NCI-H2029 treated with DMSO at 0.1 percent for 48 hours (cell line): ENCODE measurements around the gene LTBP3.
"Not testable (repeated sequence)": the region's sequence is repeated elsewhere in the genome, so short reads cannot be mapped to it uniquely, and the experiment has no call there.

Source experiments
- DNase-seq: peaks from one replicate; lab custom pipeline; 2025; lab: John Stamatoyannopoulos, UW

LTBP3 gene

DNA sequence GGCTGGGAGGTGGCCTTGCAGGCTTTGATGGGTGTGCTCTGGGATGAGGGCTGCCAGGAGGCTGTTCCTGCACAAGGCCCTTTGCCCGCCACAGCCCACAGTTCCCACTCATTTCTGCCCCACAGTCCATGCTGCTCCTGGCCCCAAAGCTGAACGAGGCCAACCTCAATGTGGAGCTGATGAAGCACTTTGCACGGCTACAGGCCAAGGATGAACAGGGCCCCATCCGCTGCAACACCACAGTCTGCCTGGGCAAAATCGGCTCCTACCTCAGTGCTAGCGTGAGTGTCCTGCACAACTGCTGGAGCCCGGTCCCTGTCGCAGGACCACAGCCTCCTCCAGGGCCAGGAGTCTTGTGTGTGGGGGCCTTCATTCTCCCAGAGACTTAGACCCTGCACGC lies 23.1 kb downstream of the LTBP3 start:
- DNase-seq, result no peak

- DNase-seq, result no peak
These were observed 25.6 kb downstream of the LTBP3 start for GRCh38 chr11:65532388-65533064.

DNA sequence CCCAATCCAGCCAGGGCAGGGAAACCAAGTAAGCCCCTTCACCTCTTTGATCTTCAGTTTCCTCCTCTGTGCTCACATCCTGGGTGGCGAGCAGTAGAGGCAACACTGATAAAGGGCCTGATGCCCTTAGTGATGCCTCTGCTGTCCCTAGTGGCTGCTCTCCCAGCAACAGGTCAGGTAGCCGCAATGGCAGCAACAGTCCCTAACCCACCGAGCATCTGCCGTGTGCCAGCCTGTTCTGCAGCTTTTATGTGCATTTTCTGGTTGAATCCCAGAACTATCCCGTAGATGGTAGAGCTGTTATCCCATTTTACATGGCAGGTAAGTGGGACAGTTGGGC lies 28.0 kb downstream of the LTBP3 start:
- DNase-seq, result no peak

DNA sequence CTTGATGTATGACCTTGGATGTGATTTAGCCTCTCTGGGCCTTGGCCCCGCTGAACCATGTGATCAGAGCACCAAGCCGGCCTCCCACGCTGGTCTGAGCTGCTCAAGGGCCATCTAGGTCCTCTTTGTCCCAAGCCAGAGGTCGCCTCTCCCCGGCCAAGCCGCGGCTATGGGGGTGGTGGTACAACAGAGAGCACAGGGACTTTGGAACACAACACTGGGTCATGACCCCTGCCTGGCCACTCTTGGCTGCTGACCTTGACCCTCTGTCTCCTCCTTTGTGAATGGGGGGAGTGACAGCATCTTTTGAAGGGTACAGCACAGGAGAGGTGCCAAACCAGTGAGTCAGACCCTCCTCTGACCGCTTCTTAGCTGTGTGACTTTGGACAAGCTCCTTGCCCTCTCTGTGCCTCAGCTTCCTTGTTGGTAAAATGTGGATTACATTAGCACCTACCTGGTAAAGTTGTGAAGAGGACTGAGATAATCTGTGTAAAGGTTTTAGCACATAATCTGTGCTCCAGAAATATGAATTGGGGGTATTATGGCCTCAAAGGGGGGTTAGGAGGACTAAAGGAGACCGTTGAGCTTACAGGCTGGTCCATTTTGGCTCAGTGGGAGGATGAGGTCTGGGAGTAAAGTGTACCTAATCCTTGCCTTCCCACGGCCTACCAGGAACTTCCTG lies 28.5 kb downstream of the LTBP3 start:
- DNase-seq, result no peak

DNA sequence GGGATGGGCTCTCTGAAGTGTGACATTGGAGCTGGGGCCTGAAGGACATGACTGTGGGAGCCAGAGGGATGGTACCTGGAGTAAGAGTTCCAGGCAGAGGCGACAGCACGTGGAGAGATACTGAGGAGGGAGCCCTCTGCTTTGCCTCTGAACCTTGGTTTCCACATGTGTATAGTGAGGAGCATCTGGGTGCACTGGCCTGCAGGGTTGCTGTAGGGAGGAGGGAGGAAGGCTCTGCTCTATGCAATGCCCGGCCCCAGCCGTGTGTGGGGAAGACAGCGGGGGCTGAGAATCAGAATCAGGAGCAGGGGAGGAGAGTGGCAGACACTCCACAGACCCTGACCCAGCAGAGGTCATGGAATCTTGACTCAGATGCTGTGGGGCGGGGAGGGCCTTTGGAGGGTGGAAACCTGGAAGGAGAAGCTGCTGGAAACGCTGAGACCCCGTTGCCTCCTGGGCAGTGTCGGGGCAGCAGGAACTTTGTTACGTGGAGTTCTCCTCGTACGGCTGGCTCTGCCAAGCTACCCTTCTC lies 29.3 kb downstream of the LTBP3 start:
- no peak for DNase-seq

DNA sequence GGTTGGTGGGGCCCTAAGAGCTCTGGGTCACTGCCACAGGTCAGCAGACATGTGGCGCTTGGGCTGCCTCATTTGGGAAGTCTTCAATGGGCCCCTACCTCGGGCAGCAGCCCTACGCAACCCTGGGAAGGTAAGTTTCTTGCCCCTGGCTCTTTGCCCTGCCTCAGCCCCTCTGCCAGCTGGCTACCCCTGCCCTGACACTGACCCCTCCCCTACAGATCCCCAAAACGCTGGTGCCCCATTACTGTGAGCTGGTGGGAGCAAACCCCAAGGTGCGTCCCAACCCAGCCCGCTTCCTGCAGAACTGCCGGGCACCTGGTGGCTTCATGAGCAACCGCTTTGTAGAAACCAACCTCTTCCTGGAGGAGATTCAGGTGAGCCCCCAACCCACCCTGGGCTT lies 31.4 kb downstream of the LTBP3 start:
- no peak for DNase-seq

- no peak for DNase-seq
These were observed 32.3 kb downstream of the LTBP3 start for GRCh38 chr11:65525546-65526480.

DNA sequence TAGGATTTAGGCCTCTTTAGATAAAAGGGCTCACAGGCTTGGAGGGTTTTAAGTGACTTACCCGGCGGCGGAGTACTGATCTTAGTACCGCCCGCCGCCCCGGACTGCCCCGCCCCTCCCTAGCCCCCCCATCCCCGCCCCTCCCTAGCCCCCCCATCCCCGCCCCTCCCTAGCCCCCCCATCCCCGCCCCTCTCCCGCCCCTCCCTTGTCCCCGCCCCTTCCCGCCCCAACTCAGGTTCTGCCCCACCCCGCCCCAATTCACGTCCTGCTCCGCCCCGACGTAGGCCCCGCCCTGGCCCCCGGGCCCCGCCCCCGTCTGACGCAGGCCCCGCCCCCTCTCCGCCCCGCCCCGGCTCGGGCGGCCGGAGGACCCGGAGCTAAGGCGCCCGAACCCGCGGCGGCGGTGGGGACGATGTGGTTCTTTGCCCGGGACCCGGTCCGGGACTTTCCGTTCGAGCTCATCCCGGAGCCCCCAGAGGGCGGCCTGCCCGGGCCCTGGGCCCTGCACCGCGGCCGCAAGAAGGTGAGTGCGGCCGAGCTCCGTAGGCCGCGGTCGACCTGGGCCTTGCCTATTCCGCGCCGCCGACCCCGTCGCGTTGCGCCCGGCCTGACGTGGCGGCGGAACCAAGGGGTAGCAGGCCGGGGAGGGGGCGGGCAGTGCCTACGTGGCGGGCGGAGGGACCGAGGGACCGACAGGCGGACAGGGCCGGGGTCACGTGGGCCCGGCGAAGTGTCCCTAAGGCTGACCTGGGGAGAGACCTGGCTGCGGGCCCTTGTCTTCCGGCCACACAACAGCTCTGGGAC lies 33.2 kb downstream of the LTBP3 start, which contains the start of gene SCYL1:
Gene SCYL1 (plus strand): TSS at position 343 of the 805 bp plus-strand sequence. CDS start 71 bp downstream, at position 414.
- no peak for DNase-seq

DNA sequence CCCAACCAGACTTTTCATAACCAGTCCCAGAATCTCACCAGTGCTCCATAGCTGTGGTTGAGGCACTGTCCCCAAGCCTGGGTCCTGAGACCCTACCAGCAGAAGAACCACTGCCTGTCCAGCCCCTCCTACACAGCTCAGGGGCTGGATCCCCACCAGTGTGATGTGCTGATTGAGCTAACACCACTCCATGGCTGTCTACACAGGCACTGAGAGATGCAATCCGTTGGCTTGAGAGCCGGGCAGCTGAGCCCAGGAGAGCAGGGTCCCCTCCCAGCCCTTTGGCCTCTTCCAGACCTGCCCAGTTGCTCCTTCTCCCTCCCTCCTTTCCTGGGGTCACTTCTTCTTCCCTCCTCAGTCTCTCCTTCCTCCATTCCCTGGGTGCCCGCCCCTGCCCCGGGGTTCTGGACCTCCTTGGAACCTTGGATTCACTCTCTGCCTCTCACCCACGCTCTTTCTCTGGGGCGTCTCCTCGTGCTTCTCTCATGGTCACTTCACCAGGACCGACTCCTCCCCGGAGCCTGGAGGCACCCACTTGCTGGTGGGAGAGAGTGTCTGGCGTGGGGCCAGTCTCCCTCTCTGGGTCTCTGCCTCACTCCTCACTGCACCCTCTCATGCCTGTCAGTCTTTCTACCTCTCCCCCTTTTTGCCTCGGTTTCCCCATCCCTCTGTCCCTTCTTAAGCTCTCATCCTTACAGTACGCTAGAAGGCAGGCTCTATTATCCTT lies 34.0 kb downstream of the LTBP3 start:
- no peak for DNase-seq

- not testable (repeated sequence) for DNase-seq
These were observed 34.6 kb downstream of the LTBP3 start for GRCh38 chr11:65523631-65523968.

GRCh38 chr11:65522718-65523630 lies 35.2 kb downstream of the LTBP3 start:
- DNase-seq, result not testable (repeated sequence)

DNA sequence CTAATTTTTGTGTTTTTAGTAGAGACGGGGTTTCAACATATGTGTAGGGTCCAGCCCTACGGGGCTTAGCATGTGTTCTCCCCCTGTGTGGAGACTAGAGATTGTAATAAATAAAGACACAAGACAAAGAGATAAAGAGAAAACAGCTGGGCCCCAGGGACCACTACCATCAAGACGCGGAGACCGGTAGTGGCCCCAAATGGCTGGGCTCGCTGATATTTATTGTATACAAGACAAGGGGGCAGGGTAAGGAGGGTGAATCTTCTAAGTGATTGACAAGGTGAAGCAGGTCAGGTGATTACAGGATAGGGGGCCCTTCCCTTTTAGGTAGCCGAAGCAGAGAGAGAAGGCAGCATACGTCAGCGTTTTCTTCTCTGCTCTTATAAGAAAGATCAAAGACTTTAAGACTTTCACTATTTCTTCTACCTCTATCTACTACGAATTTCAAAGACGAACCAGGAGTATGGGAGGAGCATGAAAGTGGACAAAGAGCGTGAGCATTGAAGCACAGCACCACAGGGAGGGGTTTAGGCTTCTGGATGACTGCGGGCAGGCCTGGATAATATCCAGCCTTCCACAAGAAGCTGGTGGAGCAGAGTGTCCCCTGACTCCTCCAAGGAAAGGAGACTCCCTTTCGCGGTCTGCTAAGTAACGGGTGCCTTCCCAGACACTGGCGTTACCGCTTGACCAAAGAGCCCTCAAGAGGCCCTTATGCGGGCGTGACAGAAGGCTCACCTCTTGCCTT lies 36.2 kb downstream of the LTBP3 start:
- not testable (repeated sequence) for DNase-seq

DNA sequence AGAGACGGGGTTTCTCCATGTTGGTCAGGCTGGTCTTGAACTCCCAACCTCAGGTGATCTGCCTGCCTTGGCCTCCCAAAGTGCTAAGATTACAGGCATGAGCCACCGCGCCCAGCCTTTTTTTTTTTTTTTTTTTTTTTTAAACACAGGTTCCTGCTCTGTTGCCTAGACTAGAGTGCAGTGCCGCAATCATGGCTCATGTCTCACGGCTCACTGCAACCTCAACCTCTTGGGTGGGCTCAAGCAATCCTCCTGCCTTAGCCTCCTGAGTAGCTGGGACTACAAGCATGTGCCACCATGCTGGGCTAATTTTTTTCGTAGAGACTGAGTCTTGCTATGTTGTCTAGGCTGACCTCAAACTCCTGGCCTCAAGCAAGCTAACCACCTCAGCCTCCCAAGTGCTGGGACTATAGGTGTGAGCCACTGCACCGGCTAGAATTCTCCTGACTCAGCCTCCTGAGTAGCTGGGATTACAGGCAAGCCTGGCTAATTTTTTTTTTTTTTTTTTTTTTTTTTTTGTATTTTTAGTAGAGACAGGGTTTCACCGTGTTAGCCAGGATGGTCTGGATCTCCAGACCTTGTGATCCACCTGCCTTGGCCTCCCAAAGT lies 39.1 kb downstream of the LTBP3 start:
- DNase-seq, result not testable (repeated sequence)

GRCh38 chr11:65516135-65516968 lies 41.8 kb downstream of the LTBP3 start:
- DNase-seq, result no peak

DNA sequence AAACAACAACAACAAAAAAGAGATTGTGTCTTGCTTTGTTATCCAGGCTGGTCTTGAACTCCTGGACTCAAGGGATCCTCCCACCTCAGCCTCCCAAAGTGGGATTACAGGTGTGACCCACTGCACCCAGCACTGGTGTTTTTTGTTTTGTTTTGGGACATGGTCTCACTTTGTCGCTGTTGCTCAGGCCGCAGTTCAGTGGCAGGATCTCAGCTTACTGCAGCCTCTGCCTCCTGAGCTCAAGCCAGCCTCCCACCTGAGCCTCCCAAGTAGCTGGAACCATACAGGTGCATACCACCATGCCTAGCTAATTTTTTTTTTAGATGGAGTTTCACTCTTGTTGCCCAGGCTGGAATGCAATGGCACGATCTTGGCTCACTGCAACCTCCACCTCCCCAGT lies 45.8 kb downstream of the LTBP3 start:
- DNase-seq, result not testable (repeated sequence)

- DNase-seq, result peak; percentile 94
These were observed 51.2 kb downstream of the LTBP3 start for GRCh38 chr11:65506772-65507505.

DNA sequence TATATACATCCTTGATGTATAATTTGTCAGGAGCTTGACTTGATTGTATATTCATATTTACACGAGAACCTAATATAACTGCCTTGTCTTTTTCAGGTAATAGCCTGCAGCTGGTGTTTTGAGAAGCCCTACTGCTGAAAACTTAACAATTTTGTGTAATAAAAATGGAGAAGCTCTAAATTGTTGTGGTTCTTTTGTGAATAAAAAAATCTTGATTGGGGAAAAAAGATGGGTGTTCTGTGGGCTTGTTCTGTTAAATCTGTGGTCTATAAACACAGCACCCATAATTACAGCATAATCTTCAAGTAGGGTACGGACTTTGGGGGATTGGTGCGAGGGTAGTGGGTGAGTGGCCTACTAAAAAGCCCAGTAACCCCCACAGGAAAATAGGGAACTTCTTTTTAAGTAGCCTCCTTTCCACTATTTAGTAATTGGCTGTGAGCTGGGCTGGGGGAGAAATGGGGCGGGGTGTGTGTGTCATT lies 51.8 kb downstream of the LTBP3 start:
- DNase-seq, result no peak
